ENCODE data around the gene ARID5A.

ARID5A gene

GRCh38 chr2:96526101-96526591 is 10.4 kb upstream of the ARID5A start:
- in situ Hi-C loops (cut with HindIII; ENCODE audit: low sequenced_read_pairs): loop anchor here (5.0 kb wide), 1 partner anchor 119 kb away; no protein-coding TSS in a partner anchor

GRCh38 chr2:96526615-96527285 is 9.8 kb upstream of the ARID5A start:
- in situ Hi-C loops (cut with HindIII; ENCODE audit: low sequenced_read_pairs): loop anchor here (5.0 kb wide), 1 partner anchor 119 kb away; no protein-coding TSS in a partner anchor

GRCh38 chr2:96527286-96528005 is 9.1 kb upstream of the ARID5A start:
- in situ Hi-C loops (cut with HindIII; ENCODE audit: low sequenced_read_pairs): loop anchor here (5.0 kb wide), 1 partner anchor 120 kb away; no protein-coding TSS in a partner anchor

- in situ Hi-C loops (cut with HindIII; ENCODE audit: low sequenced_read_pairs): loop anchor here (5.0 kb wide), 1 partner anchor 121 kb away; no protein-coding TSS in a partner anchor
Observed at GRCh38 chr2:96528006-96528699, 8.4 kb upstream of the ARID5A start.

GRCh38 chr2:96528700-96529375 is 7.7 kb upstream of the ARID5A start:
- in situ Hi-C loops (cut with HindIII; ENCODE audit: low sequenced_read_pairs): loop anchor here (5.0 kb wide), 1 partner anchor 122 kb away; no protein-coding TSS in a partner anchor

DNA sequence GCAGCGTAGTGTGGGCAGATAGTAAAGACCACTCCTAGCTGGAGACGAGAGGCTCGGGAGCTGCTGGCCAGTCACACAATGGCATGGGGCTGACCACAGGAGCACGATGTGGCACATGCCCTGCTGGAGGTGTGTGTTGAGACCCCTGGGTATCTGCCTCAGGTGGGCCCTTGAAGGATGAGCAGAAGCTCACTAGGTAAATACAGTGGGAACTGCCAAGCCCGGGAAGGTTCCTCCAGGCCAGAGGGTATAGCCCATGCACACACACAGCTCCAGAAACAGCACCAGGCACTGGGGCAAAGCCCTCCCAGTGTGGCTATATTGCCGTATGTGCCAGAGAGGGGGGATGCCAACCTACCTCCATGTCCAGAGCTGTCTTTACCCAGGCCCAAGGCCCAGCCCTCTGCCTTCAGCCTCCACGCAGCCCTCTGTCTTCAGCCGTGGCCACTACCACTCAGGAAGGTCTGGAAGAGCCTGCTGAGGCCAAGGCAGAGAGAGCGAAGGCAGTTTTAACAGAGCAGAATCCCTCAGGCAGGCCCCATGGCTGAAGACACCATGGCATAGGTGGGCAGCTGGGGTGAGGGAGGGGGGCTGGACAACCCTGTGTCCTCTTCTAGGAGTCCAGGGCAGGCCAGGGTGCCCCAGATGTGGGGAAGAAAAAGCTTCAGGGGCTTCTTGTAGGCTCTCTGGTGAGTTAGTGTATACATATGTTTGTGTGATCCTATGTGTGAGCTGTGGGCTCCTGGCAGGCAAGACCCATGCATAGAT is 7.0 kb upstream of the ARID5A start:
- in situ Hi-C loops (cut with HindIII; ENCODE audit: low sequenced_read_pairs): loop anchor here (5.0 kb wide), 1 partner anchor 122 kb away; no protein-coding TSS in a partner anchor

GRCh38 chr2:96530144-96530430 is 6.5 kb upstream of the ARID5A start:
- in situ Hi-C loops (cut with HindIII; ENCODE audit: low sequenced_read_pairs): no loop called here

- in situ Hi-C loops (cut with HindIII; ENCODE audit: low sequenced_read_pairs): no loop called here
Observed at GRCh38 chr2:96530474-96531357, 5.8 kb upstream of the ARID5A start.

DNA sequence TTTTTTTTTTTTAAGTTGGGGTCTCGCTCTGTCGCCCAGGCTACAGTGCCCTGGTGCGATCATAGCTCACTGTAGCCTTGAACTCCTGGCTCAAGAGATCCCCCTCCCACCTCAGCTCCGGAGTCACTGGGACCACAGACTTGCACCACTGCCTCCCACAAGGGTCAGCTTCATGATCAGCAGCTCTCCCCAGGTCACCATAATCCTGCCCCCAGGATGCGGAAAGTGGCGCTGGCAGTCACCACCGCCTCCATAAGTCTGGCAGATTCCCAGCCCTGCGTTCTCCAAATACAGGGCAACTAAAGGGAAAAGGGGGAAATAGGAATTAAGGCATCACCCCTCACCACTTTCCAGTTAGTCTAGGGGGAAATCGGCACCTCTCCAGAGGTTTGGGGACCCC is 5.2 kb upstream of the ARID5A start:
- in situ Hi-C loops (cut with HindIII; ENCODE audit: low sequenced_read_pairs): no loop called here

- in situ Hi-C loops (cut with HindIII; ENCODE audit: low sequenced_read_pairs): no loop called here
Observed at GRCh38 chr2:96531872-96532505, 4.6 kb upstream of the ARID5A start.

GRCh38 chr2:96532641-96533291 is 3.8 kb upstream of the ARID5A start:
- in situ Hi-C loops (cut with HindIII; ENCODE audit: low sequenced_read_pairs): no loop called here

GRCh38 chr2:96533292-96534073 is 3.1 kb upstream of the ARID5A start:
- in situ Hi-C loops (cut with HindIII; ENCODE audit: low sequenced_read_pairs): no loop called here

- in situ Hi-C loops (cut with HindIII; ENCODE audit: low sequenced_read_pairs): no loop called here
Observed at GRCh38 chr2:96534141-96534540, 2.4 kb upstream of the ARID5A start.

- in situ Hi-C loops (cut with HindIII; ENCODE audit: low sequenced_read_pairs): no loop called here
Observed at GRCh38 chr2:96534701-96535181, 1.8 kb upstream of the ARID5A start.

- in situ Hi-C loops (cut with HindIII; ENCODE audit: low sequenced_read_pairs): no loop called here
Observed at GRCh38 chr2:96535331-96535730, 1.2 kb upstream of the ARID5A start.

DNA sequence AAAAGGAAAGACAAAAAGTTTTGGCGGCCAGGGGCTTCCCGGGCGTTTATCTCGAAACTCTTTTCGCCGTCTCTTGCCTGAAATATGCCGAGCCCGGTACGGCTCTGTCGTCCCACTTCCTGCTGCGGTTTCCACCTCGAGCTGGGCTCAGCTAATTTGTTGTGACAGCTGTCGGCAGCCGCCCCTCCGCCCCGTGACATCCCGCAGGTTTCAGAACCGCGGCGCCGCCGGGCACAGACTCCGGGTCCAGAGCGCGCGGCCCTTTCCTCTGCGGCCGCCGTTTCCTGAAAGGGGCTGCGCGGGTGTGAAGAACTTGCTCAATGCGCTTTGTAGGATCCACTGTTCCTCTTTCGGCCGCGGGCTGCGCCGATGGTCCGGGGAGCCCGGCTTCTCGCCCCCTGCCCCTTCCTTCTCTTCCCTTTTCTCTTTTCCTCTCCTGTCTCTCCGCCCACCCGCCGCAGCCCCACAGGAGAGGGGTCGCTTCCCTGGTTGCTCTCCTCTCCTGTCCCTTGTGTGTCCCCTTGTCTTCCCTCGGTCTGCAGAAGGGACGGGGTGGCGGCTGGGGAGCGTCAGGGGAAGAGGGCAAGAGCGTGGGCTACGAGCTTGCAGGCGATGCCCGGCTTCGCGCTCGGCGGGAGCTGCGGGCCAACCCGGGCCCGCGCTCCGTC is 648 bp downstream of the ARID5A start:
- in situ Hi-C loops (cut with HindIII; ENCODE audit: low sequenced_read_pairs): no loop called here

All from endothelial cell of hepatic sinusoid (primary cell).